GM18505 (cell line): ENCODE results near the gene COX4I2.
"Not testable (repeated sequence)": the region's sequence is repeated elsewhere in the genome, so short reads cannot be mapped to it uniquely, and the experiment has no call there.

Experiments
- ATAC-seq: cut with Tn5 transposase; IDR thresholded peaks from one replicate; pipeline ENCODE4 v1.9.1; 2021; ENCODE audit not compliant: unreplicated experiment
- POLR2A ChIP-seq: IDR thresholded peaks from 4 replicates; pipeline ENCODE4 v1.6.1; 2011; ENCODE audit warnings: borderline replicate concordance; ENCODE audit not compliant: insufficient read depth, insufficient read length; ENCODE audit errors: extremely low read depth

The COX4I2 gene

GRCh38 chr20:31637660-31638059 is at the start of gene COX4I2:
Gene COX4I2 (plus strand): TSS chr20:31637912. CDS start chr20:31639018, 1,106 bp downstream.
- ATAC-seq = no peak

DNA sequence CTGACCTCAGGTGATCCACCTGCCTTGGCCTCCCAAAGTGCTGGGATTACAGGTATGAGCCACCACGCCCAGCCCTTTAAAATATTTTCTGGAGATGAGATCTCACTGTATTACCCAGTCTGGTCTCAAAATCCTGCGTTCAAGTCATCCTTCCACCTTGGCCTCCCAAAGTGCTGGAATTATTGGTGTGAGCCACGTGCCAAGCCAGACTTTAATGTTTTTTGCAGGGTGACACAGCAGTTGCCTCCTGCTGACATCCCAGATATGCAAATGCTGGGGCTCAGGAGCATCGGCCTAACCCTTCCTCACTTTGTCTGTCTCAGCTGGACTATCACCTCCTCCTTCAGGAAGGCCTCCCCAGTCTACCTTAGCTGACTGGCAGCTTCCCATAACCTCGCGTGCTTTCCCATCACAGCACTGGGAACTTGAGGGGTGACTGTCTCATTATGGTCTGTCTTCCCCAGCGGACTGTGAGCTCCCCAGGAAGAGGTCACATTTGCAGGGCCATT is 46.9 kb upstream of the COX4I2 start:
- ATAC-seq = no peak
- no peak for TF ChIP-seq POLR2A

More at GRCh38 chr20:31637660-31638059, at the start of gene COX4I2:
- TF ChIP-seq POLR2A = no peak

GRCh38 chr20:31593221-31594001 is 44.3 kb upstream of the COX4I2 start:
- ATAC-seq = no peak
- no peak for TF ChIP-seq POLR2A

DNA sequence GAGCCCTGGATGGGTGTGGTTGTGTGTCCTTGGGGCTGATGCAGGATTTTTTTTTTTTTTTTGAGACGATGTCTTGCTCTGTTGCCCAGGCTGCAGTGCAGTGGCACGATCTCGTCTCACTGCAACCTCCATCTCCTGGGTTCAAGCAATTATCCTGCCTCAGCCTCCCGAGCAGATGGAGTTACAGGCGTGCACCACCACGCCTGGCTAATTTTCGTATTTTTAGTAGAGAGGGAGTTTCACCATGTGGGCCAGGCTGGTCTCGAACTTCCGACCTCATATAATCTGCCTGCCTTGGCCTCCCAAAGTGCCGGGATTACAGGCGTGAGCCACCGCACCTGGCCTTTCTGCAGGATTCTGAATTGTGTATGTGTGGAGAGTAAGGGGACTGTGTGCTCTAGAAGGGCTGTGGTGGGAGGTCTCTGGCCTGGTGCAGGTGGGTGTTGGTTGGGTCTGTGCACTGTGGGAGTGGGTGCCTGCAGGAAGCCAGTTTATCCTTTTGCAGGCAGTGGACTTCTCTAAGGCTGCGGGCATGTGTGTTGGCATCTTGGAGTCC is 43.6 kb upstream of the COX4I2 start:
- TF ChIP-seq POLR2A = no peak
- no peak for ATAC-seq

- no peak for TF ChIP-seq POLR2A
- ATAC-seq = no peak
Observed at GRCh38 chr20:31594558-31595379, 42.9 kb upstream of the COX4I2 start.

GRCh38 chr20:31595380-31595653 is 42.4 kb upstream of the COX4I2 start:
- TF ChIP-seq POLR2A = no peak
- ATAC-seq = no peak

GRCh38 chr20:31595654-31596411 is 41.9 kb upstream of the COX4I2 start:
- no peak for TF ChIP-seq POLR2A
- ATAC-seq = no peak

- not testable (repeated sequence) for ATAC-seq
Observed at GRCh38 chr20:31596412-31596715, 41.3 kb upstream of the COX4I2 start.

GRCh38 chr20:31596831-31597480 is 40.8 kb upstream of the COX4I2 start:
- TF ChIP-seq POLR2A = no peak
- no peak for ATAC-seq

DNA sequence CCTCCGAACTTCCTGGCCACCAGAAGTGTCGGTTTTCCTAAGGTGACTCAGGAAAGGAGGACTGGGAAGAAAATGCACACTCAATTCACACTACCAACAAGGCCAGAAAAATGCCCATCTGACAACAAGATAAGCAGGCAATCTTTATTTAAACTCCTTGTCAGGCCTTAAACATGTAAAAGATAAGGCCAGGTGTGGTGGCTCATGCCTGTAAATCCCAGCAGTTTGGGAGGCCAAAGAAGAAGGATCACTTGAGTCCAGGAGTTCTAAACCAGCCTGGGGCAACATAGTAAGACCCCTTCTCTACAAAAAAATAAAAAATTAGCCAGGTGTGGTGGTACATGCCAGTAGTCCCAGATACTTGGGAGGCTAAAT is 40.2 kb upstream of the COX4I2 start:
- no peak for ATAC-seq
- TF ChIP-seq POLR2A = no peak

GRCh38 chr20:31602431-31602778 is 35.3 kb upstream of the COX4I2 start:
- no peak for ATAC-seq

DNA sequence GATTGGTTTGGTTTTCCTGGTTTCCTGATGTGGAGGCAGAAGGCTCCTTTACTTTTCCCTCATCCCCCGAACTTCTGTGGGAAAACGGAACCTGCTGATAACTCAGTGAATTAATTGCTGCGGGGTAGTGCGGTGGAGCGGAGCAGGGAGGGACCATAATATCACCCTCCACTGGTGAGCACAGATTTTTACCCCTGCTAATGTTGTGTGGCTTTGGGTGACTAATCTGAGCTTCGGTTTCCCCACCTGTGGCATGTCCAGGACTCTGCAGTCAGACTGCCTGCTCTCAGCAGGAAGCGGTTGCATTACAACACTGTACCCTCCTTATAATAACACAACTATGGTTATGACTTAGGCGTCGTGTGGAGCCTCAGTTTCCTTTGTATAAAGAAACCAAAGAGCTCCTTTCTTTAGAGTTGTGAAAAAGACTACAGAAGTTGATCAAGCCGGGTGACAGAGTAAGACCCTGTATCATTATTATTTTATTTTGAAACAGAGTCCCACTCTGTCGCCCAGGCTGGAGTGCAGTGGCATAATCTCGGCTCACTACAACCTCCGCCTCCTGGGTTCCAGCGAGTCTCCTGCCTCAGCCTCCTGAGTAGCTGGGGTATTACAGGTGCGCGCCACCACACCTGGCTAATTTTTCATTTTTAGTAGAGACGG is 34.8 kb upstream of the COX4I2 start:
- ATAC-seq = peak; percentile 59
- TF ChIP-seq POLR2A = no peak

More at GRCh38 chr20:31602431-31602778, 35.3 kb upstream of the COX4I2 start:
- TF ChIP-seq POLR2A = no peak
